NT2/D1 (cell line): ENCODE results near the gene PSMA4.
A peak's percentile ranks its signal among the peaks of the same experiment; 100 is the strongest.

Experiments
- DNase-seq: peaks from one replicate; pipeline ENCODE4 v3.0.0-alpha.2; 2011; ENCODE audit warnings: low read depth, low spot score
- H3K27me3 ChIP-seq: 2 replicates; pipeline ENCODE4 v1.6.0; 2011; ENCODE audit warnings: mild to moderate bottlenecking; ENCODE audit not compliant: insufficient read length, insufficient read depth
- H3K36me3 ChIP-seq: 2 replicates; pipeline ENCODE4 v1.6.1; 2011; ENCODE audit warnings: mild to moderate bottlenecking, low read length, mixed read lengths; ENCODE audit not compliant: insufficient read depth, insufficient read length
- H3K4me1 ChIP-seq: 2 replicates; pipeline ENCODE4 v1.5.1; 2011; ENCODE audit not compliant: insufficient read depth, insufficient read length
- H3K4me3 ChIP-seq: 2 replicates; pipeline ENCODE4 v1.5.1; 2011; ENCODE audit warnings: low read depth; ENCODE audit not compliant: insufficient read length
- H3K9ac ChIP-seq: 2 replicates; pipeline ENCODE4 v1.6.0; 2011; ENCODE audit warnings: low read depth; ENCODE audit not compliant: insufficient read length
- H3K9me3 ChIP-seq: 2 replicates; pipeline ENCODE4 v1.5.1; 2011; ENCODE audit warnings: mild to moderate bottlenecking, low read length; ENCODE audit not compliant: insufficient read depth
- SUZ12 ChIP-seq: IDR thresholded peaks from 2 replicates; pipeline ENCODE4 v1.6.1; 2011; ENCODE audit not compliant: insufficient read length, insufficient read depth; ENCODE audit errors: extremely low read depth
- YY1 ChIP-seq: IDR thresholded peaks from 2 replicates; pipeline ENCODE4 v1.6.1; 2011; ENCODE audit not compliant: insufficient read length, insufficient read depth
- ZNF274 ChIP-seq: IDR thresholded peaks from 2 replicates; pipeline ENCODE4 v1.6.1; 2011; ENCODE audit warnings: mild to moderate bottlenecking, low read depth, low read length

PSMA4 gene

GRCh38 chr15:78540141-78540870 is at the start of gene PSMA4:
PSMA4 (plus strand) TSS chr15:78540444; CDS start chr15:78541928, 1,484 bp downstream.
- Histone ChIP-seq H3K9me3 (no peaks in the 10 kb centered on the region), H3K4me3 (peak within 1 kb of the TSS; percentile 92), H3K4me1 (peaks cover 6% of the 10 kb centered on the region), H3K27me3 (no peaks in the 10 kb centered on the region), H3K36me3 (peaks cover 38% of the 10 kb centered on the region), H3K9ac (peak within 1 kb of the TSS; percentile 98)
- peak; percentile 71 for DNase-seq
- TF ChIP-seq ZNF274 = no peak
- peak; percentile 67 for TF ChIP-seq YY1

GRCh38 chr15:78492872-78493271 is 47.4 kb upstream of the PSMA4 start:
- Histone ChIP-seq H3K27me3 (no peaks in the 10 kb centered on the region), H3K9me3 (no peaks in the 10 kb centered on the region), H3K4me3 (no peak overlapping the region), H3K9ac (no peak overlapping the region), H3K36me3 (peaks cover 92% of the 10 kb centered on the region), H3K4me1 (no peaks in the 10 kb centered on the region)
- TF ChIP-seq SUZ12 (no peak), ZNF274 (no peak), YY1 (no peak)
- DNase-seq = no peak

- Histone ChIP-seq H3K27me3 (no peaks in the 10 kb centered on the region), H3K9ac (no peak overlapping the region), H3K9me3 (peaks cover 12% of the 10 kb centered on the region; the same call in 1 of the 2 replicates), H3K4me1 (no peaks in the 10 kb centered on the region), H3K36me3 (peaks cover 43% of the 10 kb centered on the region), H3K4me3 (no peak overlapping the region)
- TF ChIP-seq YY1 (no peak), ZNF274 (no peak), SUZ12 (no peak)
- DNase-seq = no peak
These were observed 38.4 kb upstream of the PSMA4 start for GRCh38 chr15:78501857-78502256.

- Histone ChIP-seq H3K27me3 (peaks cover 2% of the 10 kb centered on the region), H3K9ac (no peak overlapping the region), H3K9me3 (peaks cover 12% of the 10 kb centered on the region; the same call in 1 of the 2 replicates), H3K4me3 (no peak overlapping the region), H3K36me3 (peaks cover 36% of the 10 kb centered on the region), H3K4me1 (no peaks in the 10 kb centered on the region)
- TF ChIP-seq SUZ12 (no peak), YY1 (no peak), ZNF274 (no peak)
- no peak for DNase-seq
These were observed 37.6 kb upstream of the PSMA4 start for GRCh38 chr15:78502641-78503040.

GRCh38 chr15:78506971-78507830 is 33.0 kb upstream of the PSMA4 start, which contains the start of gene HYKK:
HYKK (plus strand) TSS chr15:78507577; CDS start chr15:78513089, 5,512 bp downstream.
- TF ChIP-seq ZNF274 (no peak), SUZ12 (no peak), YY1 (no peak)
- H3K4me3 ChIP-seq = peak within 1 kb of the TSS; percentile 87
- H3K36me3 ChIP-seq = no peaks in the 10 kb centered on the region
- H3K9me3 ChIP-seq = peaks cover 12% of the 10 kb centered on the region; the same call in 1 of the 2 replicates
- H3K27me3 ChIP-seq = peaks cover 27% of the 10 kb centered on the region
- H3K9ac ChIP-seq = peak within 1 kb of the TSS; percentile 88
- peak; percentile 96 for DNase-seq
- no peaks in the 10 kb centered on the region for H3K4me1 ChIP-seq

GRCh38 chr15:78507831-78508160 is 32.4 kb upstream of the PSMA4 start:
- Histone ChIP-seq H3K9ac (peak overlapping the region; percentile 88), H3K4me1 (no peaks in the 10 kb centered on the region), H3K27me3 (peaks cover 27% of the 10 kb centered on the region), H3K4me3 (peak overlapping the region; percentile 87), H3K9me3 (peaks cover 12% of the 10 kb centered on the region; the same call in 1 of the 2 replicates), H3K36me3 (no peaks in the 10 kb centered on the region)
- no peak for DNase-seq
- TF ChIP-seq YY1 (no peak), SUZ12 (no peak), ZNF274 (no peak)

GRCh38 chr15:78508272-78508671 is 32.0 kb upstream of the PSMA4 start:
- TF ChIP-seq YY1 = no peak
- no peak for TF ChIP-seq SUZ12
- TF ChIP-seq ZNF274 = no peak
- H3K36me3 ChIP-seq = no peaks in the 10 kb centered on the region
- no peak overlapping the region for H3K9ac ChIP-seq

More at GRCh38 chr15:78508272-78508671, 32.0 kb upstream of the PSMA4 start:
- peak overlapping the region; percentile 87 for H3K4me3 ChIP-seq
- no peak for DNase-seq
- no peaks in the 10 kb centered on the region for H3K4me1 ChIP-seq
- H3K27me3 ChIP-seq = peaks cover 27% of the 10 kb centered on the region
- H3K9me3 ChIP-seq = peaks cover 12% of the 10 kb centered on the region; the same call in 1 of the 2 replicates
